HG03469 (cell line): ENCODE data around the gene DNASE1L2.

Experiments
- ATAC-seq: cut with Tn5 transposase; IDR thresholded peaks from one replicate; pipeline ENCODE4 v1.9.1; 2021; ENCODE audit warnings: mild to moderate bottlenecking, moderate library complexity, moderate number of reproducible peaks; ENCODE audit not compliant: unreplicated experiment

Gene DNASE1L2

GRCh38 chr16:2236337-2237101 is at the start of gene DNASE1L2:
Gene DNASE1L2, plus strand, starts transcription at chr16:2236444. Its CDS starts 373 bp downstream, at chr16:2236817.
- no peak for ATAC-seq

GRCh38 chr16:2186505-2186904 is 49.7 kb upstream of the DNASE1L2 start:
- ATAC-seq: no peak

- no peak for ATAC-seq
These were observed 49.0 kb upstream of the DNASE1L2 start for GRCh38 chr16:2187212-2187611.

- ATAC-seq: no peak
These were observed 47.8 kb upstream of the DNASE1L2 start for GRCh38 chr16:2188395-2188794.

- no peak for ATAC-seq
These were observed 46.9 kb upstream of the DNASE1L2 start for GRCh38 chr16:2189252-2189893.

GRCh38 chr16:2190002-2190658 is 46.1 kb upstream of the DNASE1L2 start:
- no peak for ATAC-seq

- no peak for ATAC-seq
These were observed 45.4 kb upstream of the DNASE1L2 start for GRCh38 chr16:2190659-2191445.

GRCh38 chr16:2191446-2191706 is 44.9 kb upstream of the DNASE1L2 start:
- no peak for ATAC-seq

- no peak for ATAC-seq
These were observed 41.9 kb upstream of the DNASE1L2 start for GRCh38 chr16:2194166-2194834.

GRCh38 chr16:2194852-2195321 is 41.4 kb upstream of the DNASE1L2 start:
- ATAC-seq: no peak

- no peak for ATAC-seq
These were observed 40.7 kb upstream of the DNASE1L2 start for GRCh38 chr16:2195322-2196161.

GRCh38 chr16:2196162-2196980 is 39.9 kb upstream of the DNASE1L2 start, which contains the start of gene CASKIN1:
Gene CASKIN1, minus strand, starts transcription at chr16:2196605. Its CDS starts 173 bp downstream, at chr16:2196432.
- ATAC-seq: no peak

- no peak for ATAC-seq
These were observed 39.2 kb upstream of the DNASE1L2 start for GRCh38 chr16:2196981-2197511.

GRCh38 chr16:2197765-2198164 is 38.5 kb upstream of the DNASE1L2 start:
- ATAC-seq: no peak

- ATAC-seq: no peak
These were observed 38.0 kb upstream of the DNASE1L2 start for GRCh38 chr16:2198283-2198682.

GRCh38 chr16:2199095-2199494 is 37.1 kb upstream of the DNASE1L2 start:
- ATAC-seq: no peak

GRCh38 chr16:2199621-2200139 is 36.6 kb upstream of the DNASE1L2 start:
- no peak for ATAC-seq

GRCh38 chr16:2200313-2200712 is 35.9 kb upstream of the DNASE1L2 start:
- no peak for ATAC-seq
